IPS-18a (cell line): Measurements from ENCODE around the gene EXOC7.

Experiments
- H3K27ac ChIP-seq: one replicate; pipeline ENCODE4 v1.5.1; 2013; ENCODE audit warnings: low read length
- H3K27me3 ChIP-seq: one replicate; pipeline ENCODE4 v1.6.1; 2013; ENCODE audit warnings: mild to moderate bottlenecking, low read length; ENCODE audit not compliant: control insufficient read depth, insufficient read depth
- H3K36me3 ChIP-seq: one replicate; pipeline ENCODE4 v1.6.1; 2013; ENCODE audit warnings: low read depth, low read length; ENCODE audit not compliant: control insufficient read depth
- H3K4me1 ChIP-seq: one replicate; pipeline ENCODE4 v1.6.1; 2013; ENCODE audit warnings: low read depth, low read length; ENCODE audit not compliant: control insufficient read depth
- H3K4me3 ChIP-seq: one replicate; pipeline ENCODE4 v1.5.1; 2013; ENCODE audit warnings: low read length
- H3K9ac ChIP-seq: one replicate; pipeline ENCODE4 v1.6.1; 2013; ENCODE audit warnings: mild to moderate bottlenecking, low read length, moderate library complexity
- H3K9me3 ChIP-seq: one replicate; pipeline ENCODE4 v1.6.1; 2013; ENCODE audit warnings: low read depth, low read length; ENCODE audit not compliant: control insufficient read depth

Gene EXOC7

DNA sequence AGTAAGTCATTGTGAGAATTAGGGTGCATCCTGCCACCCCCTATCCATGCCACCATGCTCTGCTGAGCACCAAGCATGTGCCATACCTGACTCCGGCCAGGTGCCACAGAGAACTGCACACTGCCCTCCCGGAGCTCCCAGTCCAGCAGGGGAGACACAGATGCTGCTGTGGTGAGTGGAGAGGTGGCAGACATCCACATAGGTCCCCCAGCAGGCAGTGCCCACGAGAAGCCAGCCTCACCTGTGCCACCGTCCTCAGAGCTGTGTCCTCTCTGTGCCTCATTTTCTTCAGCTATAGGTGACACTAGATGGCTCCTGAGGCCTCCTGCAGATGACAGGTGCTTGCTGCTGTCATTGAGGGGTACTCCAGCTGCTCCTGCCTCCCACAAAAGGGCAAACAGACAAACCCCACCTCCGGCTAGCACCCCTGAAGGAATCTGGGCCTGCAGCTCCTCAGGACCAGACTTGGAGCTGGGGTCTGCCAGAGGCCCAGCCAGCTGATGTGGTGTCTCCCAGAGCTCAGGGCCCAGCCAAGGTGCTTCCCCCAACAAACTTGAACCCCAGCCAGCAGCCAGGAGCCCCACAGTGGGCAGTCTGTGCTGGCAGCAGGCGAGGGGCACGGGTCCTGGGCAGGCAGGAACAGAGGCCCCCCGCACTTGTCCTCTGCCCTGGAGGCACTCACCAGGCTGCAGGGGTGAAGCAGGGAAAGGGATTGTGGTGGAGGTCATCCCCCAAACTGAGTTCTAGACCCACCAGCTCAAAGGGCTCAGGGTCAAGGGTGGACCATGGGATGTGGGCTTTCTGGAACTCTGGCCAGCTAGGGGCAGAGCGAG lies 20.4 kb upstream of the EXOC7 start:
- no peaks in the 10 kb centered on the region for H3K36me3 ChIP-seq
- H3K27me3 ChIP-seq, result no peaks in the 10 kb centered on the region
- H3K9me3 ChIP-seq, result no peaks in the 10 kb centered on the region
- H3K27ac ChIP-seq, result no peak overlapping the region
- peaks cover 18% of the 10 kb centered on the region for H3K4me1 ChIP-seq
- H3K4me3 ChIP-seq, result no peak overlapping the region
- H3K9ac ChIP-seq, result no peak overlapping the region

GRCh38 chr17:76123191-76123499 lies 19.6 kb upstream of the EXOC7 start:
- Histone ChIP-seq H3K27me3 (no peaks in the 10 kb centered on the region), H3K4me3 (no peak overlapping the region), H3K9ac (no peak overlapping the region), H3K4me1 (peaks cover 18% of the 10 kb centered on the region), H3K27ac (no peak overlapping the region), H3K36me3 (no peaks in the 10 kb centered on the region), H3K9me3 (no peaks in the 10 kb centered on the region)

- no peak overlapping the region for H3K27ac ChIP-seq
Observed at GRCh38 chr17:76122431-76123190, 19.0 kb upstream of the EXOC7 start.

DNA sequence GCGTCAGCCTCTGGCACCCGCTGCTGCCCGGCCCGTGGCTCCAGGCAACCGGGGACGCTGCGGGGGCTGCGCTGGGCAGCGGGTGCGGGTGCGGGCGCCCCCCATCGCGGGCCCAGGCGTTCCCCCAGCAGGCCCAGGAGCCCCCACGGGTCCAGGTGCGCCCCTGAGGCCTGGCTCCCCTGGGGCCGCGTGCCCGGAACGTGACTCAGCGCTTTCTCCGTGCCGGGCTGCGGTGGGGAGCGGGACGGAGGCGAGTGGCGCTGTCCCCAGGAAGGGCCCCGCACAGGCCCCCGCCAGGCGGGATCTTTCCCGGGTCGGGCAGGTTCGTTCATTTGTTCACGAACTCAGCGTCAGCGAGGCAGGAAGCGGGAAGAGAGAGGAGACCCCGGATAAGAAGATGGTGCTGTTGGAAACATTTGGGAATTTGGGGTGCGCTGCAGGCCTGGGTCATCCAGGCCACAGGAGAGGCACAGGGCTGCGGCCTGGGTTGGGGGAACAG lies 18.4 kb upstream of the EXOC7 start:
- peaks cover 18% of the 10 kb centered on the region for H3K4me1 ChIP-seq
- H3K9ac ChIP-seq, result no peak overlapping the region
- H3K27ac ChIP-seq, result no peak overlapping the region
- no peaks in the 10 kb centered on the region for H3K9me3 ChIP-seq
- peak overlapping the region; percentile 17 for H3K4me3 ChIP-seq
- no peaks in the 10 kb centered on the region for H3K27me3 ChIP-seq
- no peaks in the 10 kb centered on the region for H3K36me3 ChIP-seq

More at GRCh38 chr17:76122431-76123190, 19.0 kb upstream of the EXOC7 start:
- Histone ChIP-seq H3K4me1 (peaks cover 18% of the 10 kb centered on the region), H3K27me3 (no peaks in the 10 kb centered on the region), H3K36me3 (no peaks in the 10 kb centered on the region), H3K4me3 (no peak overlapping the region), H3K9me3 (no peaks in the 10 kb centered on the region), H3K9ac (no peak overlapping the region)

- Histone ChIP-seq H3K27me3 (no peaks in the 10 kb centered on the region), H3K36me3 (no peaks in the 10 kb centered on the region), H3K27ac (no peak overlapping the region), H3K4me3 (no peak overlapping the region), H3K4me1 (peaks cover 18% of the 10 kb centered on the region), H3K9ac (no peak overlapping the region), H3K9me3 (no peaks in the 10 kb centered on the region)
Observed at GRCh38 chr17:76120658-76121008, 17.0 kb upstream of the EXOC7 start.

- H3K9ac ChIP-seq, result no peak overlapping the region
- peaks cover 18% of the 10 kb centered on the region for H3K4me1 ChIP-seq
- H3K27me3 ChIP-seq, result no peaks in the 10 kb centered on the region
- H3K27ac ChIP-seq, result no peak overlapping the region
- no peaks in the 10 kb centered on the region for H3K36me3 ChIP-seq
- H3K4me3 ChIP-seq, result no peak overlapping the region
- H3K9me3 ChIP-seq, result no peaks in the 10 kb centered on the region
Observed at GRCh38 chr17:76119409-76120371, 16.1 kb upstream of the EXOC7 start.

GRCh38 chr17:76115138-76115754 lies 11.7 kb upstream of the EXOC7 start:
- H3K9me3 ChIP-seq, result no peaks in the 10 kb centered on the region
- no peak overlapping the region for H3K4me3 ChIP-seq
- H3K4me1 ChIP-seq, result peaks cover 7% of the 10 kb centered on the region
- no peak overlapping the region for H3K9ac ChIP-seq
- no peak overlapping the region for H3K27ac ChIP-seq
- H3K36me3 ChIP-seq, result no peaks in the 10 kb centered on the region
- H3K27me3 ChIP-seq, result no peaks in the 10 kb centered on the region

DNA sequence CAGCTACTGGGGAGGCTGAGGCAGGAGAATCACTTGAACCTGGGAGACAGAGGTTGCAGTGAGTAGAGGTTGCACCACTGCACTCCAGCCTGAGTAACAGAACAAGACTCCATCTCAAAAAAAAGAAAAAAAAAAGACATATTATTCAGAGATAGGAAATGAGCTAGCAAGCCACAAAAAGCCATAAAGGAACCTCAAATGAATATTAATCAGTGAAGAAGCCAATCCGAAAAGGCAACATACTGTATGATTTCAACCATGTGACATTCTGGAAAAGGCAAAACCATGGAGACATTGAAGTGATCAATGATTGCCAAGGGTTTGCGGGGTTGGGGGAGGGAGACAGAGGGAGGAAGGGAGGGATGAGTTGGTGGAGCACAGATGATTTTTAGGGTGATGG lies 8.4 kb upstream of the EXOC7 start:
- Histone ChIP-seq H3K4me1 (no peaks in the 10 kb centered on the region), H3K4me3 (no peak overlapping the region), H3K27ac (no peak overlapping the region), H3K36me3 (no peaks in the 10 kb centered on the region), H3K9me3 (no peaks in the 10 kb centered on the region), H3K9ac (no peak overlapping the region), H3K27me3 (no peaks in the 10 kb centered on the region)

- no peak overlapping the region for H3K27ac ChIP-seq
- H3K4me1 ChIP-seq, result peaks cover 17% of the 10 kb centered on the region
- H3K4me3 ChIP-seq, result no peak overlapping the region
- H3K27me3 ChIP-seq, result no peaks in the 10 kb centered on the region
- H3K9ac ChIP-seq, result no peak overlapping the region
- H3K9me3 ChIP-seq, result no peaks in the 10 kb centered on the region
- no peaks in the 10 kb centered on the region for H3K36me3 ChIP-seq
Observed at GRCh38 chr17:76107509-76107908, 3.9 kb upstream of the EXOC7 start.

GRCh38 chr17:76106703-76107102 lies 3.1 kb upstream of the EXOC7 start:
- H3K27me3 ChIP-seq, result no peaks in the 10 kb centered on the region
- H3K4me3 ChIP-seq, result no peak overlapping the region
- no peaks in the 10 kb centered on the region for H3K9me3 ChIP-seq
- peaks cover 17% of the 10 kb centered on the region for H3K4me1 ChIP-seq
- H3K27ac ChIP-seq, result no peak overlapping the region
- peaks cover 4% of the 10 kb centered on the region for H3K36me3 ChIP-seq
- no peak overlapping the region for H3K9ac ChIP-seq

- H3K9ac ChIP-seq, result no peak overlapping the region
Observed at GRCh38 chr17:76104896-76105231, 1.3 kb upstream of the EXOC7 start.

More at GRCh38 chr17:76104896-76105231, 1.3 kb upstream of the EXOC7 start:
- Histone ChIP-seq H3K36me3 (peaks cover 16% of the 10 kb centered on the region), H3K4me1 (peaks cover 17% of the 10 kb centered on the region), H3K27me3 (no peaks in the 10 kb centered on the region), H3K9me3 (no peaks in the 10 kb centered on the region), H3K4me3 (no peak overlapping the region), H3K27ac (no peak overlapping the region)
